Endometrium (tissue), 2 donors: Measurements from ENCODE around the gene POU6F1.

Experiments
- FAIRE-seq: peaks from 2 replicates; lab custom pipeline; 2012; peaks lifted over from hg19 to GRCh38; lab: Jason Lieb, UNC
- donor health status: control.
- donor health status: control.

POU6F1 gene

DNA sequence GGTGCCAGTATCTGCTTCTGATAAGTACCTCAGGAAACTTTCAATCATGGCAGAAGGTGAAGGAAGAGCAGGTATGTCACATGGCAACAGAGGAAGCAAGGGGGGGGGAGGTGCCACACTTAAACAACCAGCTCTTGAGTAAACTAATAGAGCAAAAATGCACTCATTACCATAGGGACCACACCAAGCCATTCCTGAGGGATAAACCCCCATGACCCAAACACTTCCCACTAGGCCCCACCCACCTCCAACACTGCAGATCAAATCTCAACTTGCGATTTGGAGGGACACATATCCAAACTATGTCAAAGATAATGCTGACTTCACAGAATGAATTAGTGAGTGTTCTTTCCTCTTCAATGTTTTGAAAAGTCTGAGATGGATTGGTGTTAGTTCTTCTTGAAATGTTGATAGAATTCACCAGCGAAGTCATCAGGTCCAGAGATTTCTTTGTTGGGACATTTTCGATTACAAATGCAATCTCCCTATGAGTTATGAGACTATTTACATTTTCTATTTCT, 61.6 kb downstream of the POU6F1 start:
- FAIRE-seq, result no peak

DNA sequence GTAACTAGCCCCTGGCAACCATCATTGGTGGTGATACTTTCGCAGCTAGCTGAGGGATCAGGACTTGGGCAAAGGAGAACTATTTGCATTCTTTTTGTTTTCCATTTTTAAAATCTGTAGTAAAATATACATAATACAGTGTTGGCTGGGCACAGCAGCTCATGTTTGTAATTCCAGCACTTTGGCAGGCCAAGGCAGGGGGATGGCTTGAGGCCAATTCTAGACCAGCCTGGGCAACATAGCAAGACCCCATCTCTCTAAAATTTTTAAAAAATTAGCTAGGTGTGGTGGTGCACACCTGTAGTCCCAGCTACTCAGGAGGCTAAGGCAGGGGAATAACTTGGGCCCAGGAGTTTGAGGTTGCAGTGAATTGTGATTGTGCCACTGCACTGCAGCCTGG, 64.9 kb downstream of the POU6F1 start:
- no peak for FAIRE-seq

DNA sequence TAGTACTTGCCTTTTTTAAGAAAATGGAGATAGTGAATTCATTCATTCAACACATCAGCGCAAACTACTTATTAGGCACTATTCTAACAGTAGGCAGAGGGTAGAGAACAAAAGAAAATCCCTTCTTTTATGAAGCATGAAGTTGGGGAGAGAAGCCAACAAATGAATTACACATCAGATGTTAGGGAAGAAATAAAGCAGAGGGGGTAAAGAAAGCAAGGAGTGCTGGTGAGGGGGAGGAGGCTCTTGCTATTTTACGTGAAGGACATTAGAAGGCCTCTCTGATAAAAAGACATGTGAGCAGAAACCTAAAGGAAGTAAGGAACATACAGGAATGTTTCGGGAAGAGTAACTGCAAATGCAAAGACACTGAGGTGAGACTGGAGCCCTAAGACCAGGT, 67.1 kb downstream of the POU6F1 start:
- FAIRE-seq, result no peak

DNA sequence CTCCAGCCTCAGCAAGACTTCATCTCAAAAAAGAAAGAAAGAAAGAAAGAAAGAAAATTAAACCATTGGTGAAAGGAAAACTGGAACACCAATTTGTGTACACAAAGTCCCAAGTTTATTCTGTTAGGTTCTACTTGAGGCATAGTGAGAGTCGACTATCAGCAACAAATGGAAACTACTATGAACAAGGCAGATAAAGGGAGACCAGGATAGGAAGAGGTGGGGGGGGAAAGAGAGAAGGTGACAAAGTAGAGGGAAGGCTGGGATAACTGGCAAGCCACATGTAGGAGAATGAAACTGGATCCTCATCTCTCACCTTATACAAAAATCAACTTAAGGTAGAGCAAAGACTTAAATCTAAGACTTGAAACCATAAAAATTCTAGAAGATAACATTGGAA, 70.6 kb downstream of the POU6F1 start:
- FAIRE-seq, result no peak

DNA sequence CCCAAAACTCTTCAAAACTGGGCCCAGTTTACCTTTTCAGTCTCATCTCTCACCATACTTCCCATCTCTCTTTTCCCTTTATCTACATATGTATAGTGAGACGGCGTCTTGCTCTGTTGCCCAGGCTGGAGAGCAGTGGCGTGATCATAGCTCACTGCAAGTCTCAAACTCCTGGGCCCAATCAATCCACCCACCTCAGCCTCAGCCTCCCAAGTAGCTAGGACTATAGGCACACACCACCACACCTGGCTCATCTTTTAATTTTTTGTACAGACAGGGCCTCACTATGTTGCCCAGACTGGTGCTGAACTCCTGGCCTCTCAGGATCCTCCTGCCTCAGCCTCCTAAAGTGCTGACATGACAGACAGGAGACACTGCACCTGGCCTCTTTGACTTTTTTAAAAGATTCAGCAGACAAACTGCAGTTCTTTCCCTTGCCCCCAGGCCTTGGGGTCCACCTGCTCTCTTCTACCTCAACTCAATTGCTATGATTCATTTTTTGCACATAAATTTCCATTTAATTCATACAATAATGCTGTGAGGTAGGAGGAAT, 78.5 kb downstream of the POU6F1 start:
- FAIRE-seq, result no peak
